GM13977 (cell line): ENCODE results near the gene PDXDC1.
"Not testable (repeated sequence)": the region's sequence is repeated elsewhere in the genome, so short reads cannot be mapped to it uniquely, and the experiment has no call there.

Source experiments
- DNase-seq: peaks from one replicate; pipeline ENCODE4 v3.0.0; 2012; ENCODE audit warnings: low spot score
- in situ Hi-C: fragments of 300-500 bp; cut with MboI; formaldehyde crosslinking; loops from one replicate; pipeline ENCODE4 v1.12.0; 2022; ENCODE audit warnings: low sequenced_read_pairs, low pct_unique_long_range_greater_than_20kb, mixed read lengths, inconsistent platforms; ENCODE audit not compliant: unreplicated experiment
- TF ChIP-seq, protein P1 (sequence below): IDR thresholded peaks from 2 replicates; pipeline ENCODE4 v1.5.1; 2012; ENCODE audit warnings: mild to moderate bottlenecking, control low read depth; ENCODE audit not compliant: insufficient read depth; ENCODE audit errors: extremely low read depth, missing control alignments

Gene PDXDC1

DNA sequence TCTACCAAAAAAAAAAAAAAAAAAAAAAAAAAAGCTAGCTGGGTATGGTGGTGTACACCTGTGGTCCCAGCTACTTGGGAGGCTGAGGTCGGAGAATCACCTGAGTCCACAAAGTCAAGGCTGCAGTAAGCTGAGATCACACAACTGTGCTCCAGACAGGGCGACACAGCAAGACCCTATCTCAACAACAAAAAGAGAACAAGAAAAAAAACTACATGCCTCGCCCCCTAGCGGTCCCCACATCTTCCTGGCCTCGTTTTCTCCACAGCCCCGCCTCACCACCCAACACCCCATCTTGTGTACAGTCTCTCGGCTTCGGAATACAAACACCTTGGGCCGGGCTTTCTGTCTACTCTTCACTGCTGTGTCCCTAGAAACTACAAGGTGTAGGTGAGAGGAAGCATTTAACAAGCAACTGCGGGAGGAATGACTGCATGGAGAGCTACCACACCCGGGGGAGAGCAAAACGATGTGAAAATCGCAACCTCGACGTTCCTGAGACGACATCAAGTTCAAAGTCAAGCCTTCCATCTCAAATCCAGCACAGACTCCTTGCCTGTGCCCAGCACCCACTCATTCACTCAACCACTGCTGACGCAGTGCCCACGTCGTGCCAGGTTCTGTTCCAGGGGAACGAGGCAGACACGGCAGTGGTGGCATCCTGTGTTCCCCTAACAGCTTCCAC, 72.0 kb downstream of the PDXDC1 start:
- TF ChIP-seq, protein P1, sequence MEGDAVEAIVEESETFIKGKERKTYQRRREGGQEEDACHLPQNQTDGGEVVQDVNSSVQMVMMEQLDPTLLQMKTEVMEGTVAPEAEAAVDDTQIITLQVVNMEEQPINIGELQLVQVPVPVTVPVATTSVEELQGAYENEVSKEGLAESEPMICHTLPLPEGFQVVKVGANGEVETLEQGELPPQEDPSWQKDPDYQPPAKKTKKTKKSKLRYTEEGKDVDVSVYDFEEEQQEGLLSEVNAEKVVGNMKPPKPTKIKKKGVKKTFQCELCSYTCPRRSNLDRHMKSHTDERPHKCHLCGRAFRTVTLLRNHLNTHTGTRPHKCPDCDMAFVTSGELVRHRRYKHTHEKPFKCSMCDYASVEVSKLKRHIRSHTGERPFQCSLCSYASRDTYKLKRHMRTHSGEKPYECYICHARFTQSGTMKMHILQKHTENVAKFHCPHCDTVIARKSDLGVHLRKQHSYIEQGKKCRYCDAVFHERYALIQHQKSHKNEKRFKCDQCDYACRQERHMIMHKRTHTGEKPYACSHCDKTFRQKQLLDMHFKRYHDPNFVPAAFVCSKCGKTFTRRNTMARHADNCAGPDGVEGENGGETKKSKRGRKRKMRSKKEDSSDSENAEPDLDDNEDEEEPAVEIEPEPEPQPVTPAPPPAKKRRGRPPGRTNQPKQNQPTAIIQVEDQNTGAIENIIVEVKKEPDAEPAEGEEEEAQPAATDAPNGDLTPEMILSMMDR = no peak
- in situ Hi-C loops = no loop called here
- DNase-seq = no peak

GRCh38 chr16:15049581-15050180, 74.9 kb downstream of the PDXDC1 start:
- TF ChIP-seq, protein P1 = no peak
- in situ Hi-C loops = no loop called here
- no peak for DNase-seq

GRCh38 chr16:15050440-15050839, 75.6 kb downstream of the PDXDC1 start:
- DNase-seq, in situ Hi-C loops: not testable (repeated sequence)

GRCh38 chr16:15051387-15051951, 76.6 kb downstream of the PDXDC1 start:
- TF ChIP-seq, protein P1 = no peak
- DNase-seq = no peak
- in situ Hi-C loops = no loop called here

- TF ChIP-seq, protein P1 = no peak
- in situ Hi-C loops = no loop called here
These were observed 78.1 kb downstream of the PDXDC1 start for GRCh38 chr16:15052747-15053476.

GRCh38 chr16:15053904-15054303, 79.1 kb downstream of the PDXDC1 start:
- in situ Hi-C loops = no loop called here
- TF ChIP-seq, protein P1 = no peak

More at GRCh38 chr16:15052747-15053476, 78.1 kb downstream of the PDXDC1 start:
- DNase-seq = no peak

More at GRCh38 chr16:15053904-15054303, 79.1 kb downstream of the PDXDC1 start:
- no peak for DNase-seq
